Neural crest cell (in vitro differentiated cells): Measurements from ENCODE around the gene CHCHD4. TPM values are rescaled to one million over a fixed set of nuclear protein-coding genes. Genes with fewer than 3 reads are reported as not detected.

ENCODE experiments used
- DNase-seq: peaks from one replicate; pipeline ENCODE4 v3.0.0; 2021; ENCODE audit warnings: low read depth, mixed read lengths, low spot score
- H3K27ac Mint-ChIP-seq: one replicate; pipeline ENCODE4 v1.8.0; 2021; ENCODE audit warnings: mild to moderate bottlenecking, mixed read lengths; ENCODE audit not compliant: unreplicated experiment
- H3K27me3 Mint-ChIP-seq: 2 replicates; pipeline ENCODE4 v1.8.0; 2021; ENCODE audit warnings: low read depth, mild to moderate bottlenecking, mixed read lengths
- H3K36me3 Mint-ChIP-seq: 2 replicates; pipeline ENCODE4 v1.8.0; 2021; ENCODE audit warnings: low read depth, mild to moderate bottlenecking, mixed read lengths
- H3K4me1 Mint-ChIP-seq: 2 replicates; pipeline ENCODE4 v1.8.0; 2021; ENCODE audit warnings: mixed read lengths
- H3K4me3 Mint-ChIP-seq: one replicate; pipeline ENCODE4 v1.8.0; 2021; ENCODE audit warnings: mild to moderate bottlenecking, mixed read lengths
- H3K9me3 Mint-ChIP-seq: 2 replicates; pipeline ENCODE4 v1.8.0; 2021; ENCODE audit warnings: mixed read lengths
- long read RNA-seq: library from polyadenylated mRNA; unstranded; transcript quantifications from one replicate; pipeline ENCODE4 v2.0.0, GENCODE V29; 2020
- total RNA-seq: library from RNA; stranded (reverse); gene quantifications from 2 replicates; pipeline ENCODE4 v1.2.1, GENCODE V29; 2021
- TF ChIP-seq, protein P1 (sequence below): fragments of 200-600 bp; sonication (generic); conservative IDR thresholded peaks from 2 replicates; pipeline ENCODE4 v1.5.0; 2021; ENCODE audit warnings: antibody characterized with exemption, mild to moderate bottlenecking

CHCHD4 gene
- total RNA-seq, result 16.9 and 17.0 TPM in 2 replicates
- long read RNA-seq, transcript CHCHD4-202 (3 exons, 1,405 nt), result major isoform, 6 of 10 reads
- long read RNA-seq, partial matches to known transcripts, result 0 of 10 reads
- long read RNA-seq, other reads (novel, unspliced or antisense), result 4 of 10 reads

- Mint-ChIP-seq H3K36me3 (peaks cover 15% of the 10 kb centered on the region), H3K4me3 (peak within 1 kb of the TSS; percentile 99), H3K27me3 (no peaks in the 10 kb centered on the region), H3K4me1 (peaks cover 37% of the 10 kb centered on the region), H3K9me3 (no peaks in the 10 kb centered on the region), H3K27ac (peak within 1 kb of the TSS; percentile 99)
- TF ChIP-seq, protein P1, sequence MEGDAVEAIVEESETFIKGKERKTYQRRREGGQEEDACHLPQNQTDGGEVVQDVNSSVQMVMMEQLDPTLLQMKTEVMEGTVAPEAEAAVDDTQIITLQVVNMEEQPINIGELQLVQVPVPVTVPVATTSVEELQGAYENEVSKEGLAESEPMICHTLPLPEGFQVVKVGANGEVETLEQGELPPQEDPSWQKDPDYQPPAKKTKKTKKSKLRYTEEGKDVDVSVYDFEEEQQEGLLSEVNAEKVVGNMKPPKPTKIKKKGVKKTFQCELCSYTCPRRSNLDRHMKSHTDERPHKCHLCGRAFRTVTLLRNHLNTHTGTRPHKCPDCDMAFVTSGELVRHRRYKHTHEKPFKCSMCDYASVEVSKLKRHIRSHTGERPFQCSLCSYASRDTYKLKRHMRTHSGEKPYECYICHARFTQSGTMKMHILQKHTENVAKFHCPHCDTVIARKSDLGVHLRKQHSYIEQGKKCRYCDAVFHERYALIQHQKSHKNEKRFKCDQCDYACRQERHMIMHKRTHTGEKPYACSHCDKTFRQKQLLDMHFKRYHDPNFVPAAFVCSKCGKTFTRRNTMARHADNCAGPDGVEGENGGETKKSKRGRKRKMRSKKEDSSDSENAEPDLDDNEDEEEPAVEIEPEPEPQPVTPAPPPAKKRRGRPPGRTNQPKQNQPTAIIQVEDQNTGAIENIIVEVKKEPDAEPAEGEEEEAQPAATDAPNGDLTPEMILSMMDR, result no peak
- peak; percentile 94 for DNase-seq
Observed at GRCh38 chr3:14124615-14125192, at the start of gene CHCHD4, which contains the start of gene TMEM43. CHCHD4 (minus strand) TSS chr3:14124870; CDS start chr3:14124676, 194 bp downstream. TMEM43 (plus strand) TSS chr3:14125052; CDS start chr3:14125194, 142 bp downstream.

- H3K36me3 Mint-ChIP-seq, result peaks cover 16% of the 10 kb centered on the region
- DNase-seq, result no peak
- H3K4me1 Mint-ChIP-seq, result peaks cover 22% of the 10 kb centered on the region
- H3K27ac Mint-ChIP-seq, result no peak overlapping the region
- TF ChIP-seq, protein P1, result no peak
- H3K9me3 Mint-ChIP-seq, result no peaks in the 10 kb centered on the region
- no peak overlapping the region for H3K4me3 Mint-ChIP-seq
- H3K27me3 Mint-ChIP-seq, result no peaks in the 10 kb centered on the region
Observed at GRCh38 chr3:14172496-14172895, 47.8 kb upstream of the CHCHD4 start.

DNA sequence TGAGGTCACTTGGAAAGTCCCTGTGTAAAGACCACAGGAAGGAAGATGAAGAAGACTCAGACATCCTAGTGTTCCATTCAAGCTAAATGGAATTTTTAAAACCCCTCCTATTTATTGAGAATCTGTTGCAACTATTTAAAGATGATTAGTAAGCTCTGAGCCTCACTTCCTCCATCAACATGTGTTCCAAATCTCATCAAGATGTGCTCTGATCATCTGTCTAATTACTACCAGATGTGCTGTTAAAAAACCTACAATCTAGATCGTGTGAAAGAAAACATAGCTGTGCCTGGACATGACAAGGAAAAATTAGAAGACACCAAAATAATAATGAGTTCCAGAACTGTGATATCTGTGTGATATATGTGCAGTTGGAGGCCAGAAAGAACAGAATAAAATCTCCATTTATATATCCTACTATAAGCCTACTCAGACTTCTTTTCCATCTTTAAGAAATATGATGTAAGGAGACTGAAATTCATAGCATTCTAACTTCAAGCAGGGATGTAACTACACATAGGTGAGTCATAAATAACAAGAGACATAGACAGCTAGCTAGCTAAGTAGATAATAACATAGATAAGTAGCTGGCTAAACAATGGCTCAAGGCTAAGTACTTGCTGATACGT, 46.0 kb upstream of the CHCHD4 start:
- Mint-ChIP-seq H3K4me1 (peaks cover 10% of the 10 kb centered on the region), H3K27ac (no peak overlapping the region), H3K36me3 (peaks cover 22% of the 10 kb centered on the region), H3K9me3 (no peaks in the 10 kb centered on the region), H3K27me3 (no peaks in the 10 kb centered on the region), H3K4me3 (no peak overlapping the region)
- TF ChIP-seq, protein P1, result no peak
- no peak for DNase-seq

- no peaks in the 10 kb centered on the region for H3K27me3 Mint-ChIP-seq
- H3K27ac Mint-ChIP-seq, result no peak overlapping the region
- H3K4me1 Mint-ChIP-seq, result peaks cover 2% of the 10 kb centered on the region
- no peaks in the 10 kb centered on the region for H3K9me3 Mint-ChIP-seq
- peaks cover 22% of the 10 kb centered on the region for H3K36me3 Mint-ChIP-seq
- no peak for DNase-seq
- H3K4me3 Mint-ChIP-seq, result no peak overlapping the region
- TF ChIP-seq, protein P1, result no peak
Observed at GRCh38 chr3:14169871-14170270, 45.2 kb upstream of the CHCHD4 start.

GRCh38 chr3:14169435-14169834, 44.8 kb upstream of the CHCHD4 start:
- H3K36me3 Mint-ChIP-seq, result peaks cover 24% of the 10 kb centered on the region
- H3K9me3 Mint-ChIP-seq, result no peaks in the 10 kb centered on the region
- H3K27me3 Mint-ChIP-seq, result no peaks in the 10 kb centered on the region
- H3K4me3 Mint-ChIP-seq, result no peak overlapping the region
- H3K4me1 Mint-ChIP-seq, result no peaks in the 10 kb centered on the region
- no peak overlapping the region for H3K27ac Mint-ChIP-seq
- no peak for DNase-seq
- TF ChIP-seq, protein P1, result no peak
